Sigmoid colon (tissue), 4 donors: ENCODE results near the gene MYO18B.

Source experiments
- EP300 ChIP-seq, 4 donors: sonication (generic); formaldehyde crosslinking; IDR thresholded peaks; one replicate each; pipeline ENCODE4 v1.6.1; 2017; ENCODE audit warnings: antibody characterized with exemption in 4 of 4
- POLR2AphosphoS5 ChIP-seq, 4 donors: sonication (generic); formaldehyde crosslinking; IDR thresholded peaks; one replicate each; pipeline ENCODE4 v1.6.1; 2017; ENCODE audit warnings: antibody characterized with exemption in 4 of 4
- TF ChIP-seq, protein P1 (sequence below), 4 experiments: fragments of 450-650 bp in 3 of 4; fragments of 200-600 bp in 1 of 4; IDR thresholded peaks; one replicate each; pipeline ENCODE4 v1.5.1; 2016 to 2019; ENCODE audit warnings: antibody characterized with exemption in 4 of 4, mild to moderate bottlenecking in 3 of 4, moderate library complexity in 2 of 4

DNA sequence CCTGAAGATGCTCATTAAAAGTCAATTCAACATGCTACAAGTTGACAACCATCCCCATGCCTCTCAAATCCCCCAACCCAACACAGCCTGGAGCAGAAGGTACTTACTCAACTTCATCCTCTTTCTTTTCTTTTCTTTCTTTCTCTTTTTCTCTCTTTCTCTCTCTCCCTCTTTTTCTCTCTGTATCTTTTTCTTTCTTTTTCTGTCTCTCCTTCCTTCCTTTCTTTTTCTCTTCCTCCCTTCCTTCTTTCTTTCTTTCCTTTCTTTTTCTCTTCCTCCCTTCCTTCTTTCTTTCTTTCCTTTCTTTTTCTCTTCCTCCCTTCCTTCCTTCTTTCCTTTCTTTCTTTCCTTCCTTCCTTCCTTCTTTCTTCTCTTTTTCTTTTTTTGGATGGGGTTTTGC is 291.6 kb downstream of the MYO18B start:
- TF ChIP-seq, protein P1, sequence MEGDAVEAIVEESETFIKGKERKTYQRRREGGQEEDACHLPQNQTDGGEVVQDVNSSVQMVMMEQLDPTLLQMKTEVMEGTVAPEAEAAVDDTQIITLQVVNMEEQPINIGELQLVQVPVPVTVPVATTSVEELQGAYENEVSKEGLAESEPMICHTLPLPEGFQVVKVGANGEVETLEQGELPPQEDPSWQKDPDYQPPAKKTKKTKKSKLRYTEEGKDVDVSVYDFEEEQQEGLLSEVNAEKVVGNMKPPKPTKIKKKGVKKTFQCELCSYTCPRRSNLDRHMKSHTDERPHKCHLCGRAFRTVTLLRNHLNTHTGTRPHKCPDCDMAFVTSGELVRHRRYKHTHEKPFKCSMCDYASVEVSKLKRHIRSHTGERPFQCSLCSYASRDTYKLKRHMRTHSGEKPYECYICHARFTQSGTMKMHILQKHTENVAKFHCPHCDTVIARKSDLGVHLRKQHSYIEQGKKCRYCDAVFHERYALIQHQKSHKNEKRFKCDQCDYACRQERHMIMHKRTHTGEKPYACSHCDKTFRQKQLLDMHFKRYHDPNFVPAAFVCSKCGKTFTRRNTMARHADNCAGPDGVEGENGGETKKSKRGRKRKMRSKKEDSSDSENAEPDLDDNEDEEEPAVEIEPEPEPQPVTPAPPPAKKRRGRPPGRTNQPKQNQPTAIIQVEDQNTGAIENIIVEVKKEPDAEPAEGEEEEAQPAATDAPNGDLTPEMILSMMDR (IDR thresholded peaks at IDR 0.05), result no peak
- no peak for TF ChIP-seq EP300 (IDR thresholded peaks at IDR 0.05)
- TF ChIP-seq POLR2AphosphoS5 (IDR thresholded peaks at IDR 0.05), result no peak
